HepG2 (cell line): Measurements from ENCODE around the gene NUAK1. TPM values are rescaled to one million over a fixed set of nuclear protein-coding genes. Genes with fewer than 3 reads are reported as not detected.

ENCODE experiments used
- ARID4A ChIP-seq: sonication (generic); formaldehyde crosslinking; IDR thresholded peaks from 2 replicates; pipeline ENCODE4 v1.5.0; 2020; ENCODE audit warnings: mild to moderate bottlenecking, missing genetic modification reagents, borderline replicate concordance
- HOMEZ ChIP-seq: IDR thresholded peaks from 2 replicates; pipeline ENCODE4 v1.6.1; 2016; ENCODE audit warnings: low read depth
- KIAA2018 ChIP-seq: sonication (generic); formaldehyde crosslinking; IDR thresholded peaks from 2 replicates; pipeline ENCODE4 v1.5.0; 2020; ENCODE audit warnings: mild to moderate bottlenecking, missing genetic modification reagents, borderline replicate concordance
- MED13 ChIP-seq: sonication (generic); formaldehyde crosslinking; IDR thresholded peaks from 2 replicates; pipeline ENCODE4 v1.5.0; 2020; ENCODE audit warnings: missing genetic modification reagents
- NR2F2 ChIP-seq: IDR thresholded peaks from 2 replicates; pipeline ENCODE4 v1.6.1; 2012; ENCODE audit warnings: low read depth, inconsistent platforms, borderline replicate concordance
- RFXANK ChIP-seq: IDR thresholded peaks from 2 replicates; pipeline ENCODE4 v1.6.1; 2016
- THAP8 ChIP-seq: sonication (generic); formaldehyde crosslinking; IDR thresholded peaks from 2 replicates; pipeline ENCODE4 v1.5.1; 2020; ENCODE audit warnings: missing genetic modification reagents, mild to moderate bottlenecking, borderline replicate concordance
- YEATS2 ChIP-seq: sonication (generic); formaldehyde crosslinking; IDR thresholded peaks from 2 replicates; pipeline ENCODE4 v1.4.0; 2020; ENCODE audit warnings: missing genetic modification reagents, borderline replicate concordance
- ZFP1 ChIP-seq: IDR thresholded peaks from 2 replicates; pipeline ENCODE4 v1.6.1; 2016
- ZNF10 ChIP-seq: sonication (generic); formaldehyde crosslinking; IDR thresholded peaks from 2 replicates; pipeline ENCODE4 v1.4.0; 2020; ENCODE audit warnings: mild to moderate bottlenecking, low read depth, missing genetic modification reagents, borderline replicate concordance
- ZNF136 ChIP-seq: sonication (generic); formaldehyde crosslinking; IDR thresholded peaks from 2 replicates; pipeline ENCODE4 v1.8.1; 2022; ENCODE audit warnings: low read depth, mild to moderate bottlenecking, moderate library complexity, missing genetic modification reagents
- ZNF160 ChIP-seq: sonication (generic); formaldehyde crosslinking; IDR thresholded peaks from 2 replicates; pipeline ENCODE4 v1.8.0; 2022; ENCODE audit warnings: mild to moderate bottlenecking, inconsistent platforms, missing genetic modification reagents
- ZNF414 ChIP-seq: sonication (generic); formaldehyde crosslinking; IDR thresholded peaks from 2 replicates; pipeline ENCODE4 v1.5.0; 2020; ENCODE audit warnings: missing genetic modification reagents
- ZNF547 ChIP-seq: sonication (generic); formaldehyde crosslinking; IDR thresholded peaks from 2 replicates; pipeline ENCODE4 v1.5.1; 2020; ENCODE audit warnings: mild to moderate bottlenecking, missing genetic modification reagents
- ZNF83 ChIP-seq: sonication (generic); formaldehyde crosslinking; IDR thresholded peaks from 2 replicates; pipeline ENCODE4 v1.4.0; 2020; ENCODE audit warnings: missing genetic modification reagents, mild to moderate bottlenecking, borderline replicate concordance
- polyA plus RNA-seq, 8 experiments: library from polyadenylated mRNA; depleted of rRNA in 3 of 8; stranded (reverse) in 7 of 8; unstranded in 1 of 8; fragments of >200 nt; fragmentation: Illumina TruSeq in 4 of 8; extraction: Trizol in 4 of 8; gene quantifications; 2 replicates each; pipeline versions ENCODE4 v1.2.1 to v1.2.3, GENCODE V29; 2011 to 2016; ENCODE audit warnings: low read depth in 4 of 8, missing spikeins in 1 of 8, mixed read lengths in 1 of 8; ENCODE audit not compliant: insufficient read depth in 1 of 8
- total RNA-seq, 5 experiments: library from RNA; depleted of rRNA; stranded (reverse); fragments of >200 nt; fragmentation: Illumina TruSeq; extraction: Trizol; gene quantifications; 2 replicates each; pipeline ENCODE4 v1.2.3, GENCODE V29; 2016; ENCODE audit warnings: low read depth in 1 of 5

NUAK1 gene
- total and polyA plus RNA-seq, 2 of the 13 experiments (the other 11 are each of a cell fraction or from before 2014, with no cell fraction given) = 1.7 to 1.9 TPM

GRCh38 chr12:106098691-106099200 lies 40.0 kb downstream of the NUAK1 start (continued):
- TF ChIP-seq KIAA2018 (CRISPR knock-in tag) (no peak), ARID4A (CRISPR knock-in tag) (no peak), ZNF547 (CRISPR knock-in tag) (no peak), ZNF414 (CRISPR knock-in tag) (no peak), ZNF83 (no peak), ZNF10 (CRISPR knock-in tag) (no peak), ZFP1 (CRISPR knock-in tag) (no peak), NR2F2 (peak; percentile 95), ZNF136 (CRISPR knock-in tag) (no peak), THAP8 (CRISPR knock-in tag) (no peak), MED13 (CRISPR knock-in tag) (no peak), RFXANK (CRISPR knock-in tag) (no peak), HOMEZ (CRISPR knock-in tag) (peak; percentile 20; the same call in 1 of the 2 replicates), YEATS2 (CRISPR knock-in tag) (no peak), ZNF160 (CRISPR knock-in tag) (no peak)
